SHP77 treated with DMSO at 0.1 percent for 48 hours (cell line): ENCODE data around the gene ECE2.
A peak's percentile ranks its signal among the peaks of the same experiment; 100 is the strongest.

ENCODE experiments used
- DNase-seq: peaks from one replicate; lab custom pipeline; 2025; lab: John Stamatoyannopoulos, UW

ECE2 gene

GRCh38 chr3:184314700-184315542 lies 39.1 kb downstream of the ECE2 start:
- no peak for DNase-seq

DNA sequence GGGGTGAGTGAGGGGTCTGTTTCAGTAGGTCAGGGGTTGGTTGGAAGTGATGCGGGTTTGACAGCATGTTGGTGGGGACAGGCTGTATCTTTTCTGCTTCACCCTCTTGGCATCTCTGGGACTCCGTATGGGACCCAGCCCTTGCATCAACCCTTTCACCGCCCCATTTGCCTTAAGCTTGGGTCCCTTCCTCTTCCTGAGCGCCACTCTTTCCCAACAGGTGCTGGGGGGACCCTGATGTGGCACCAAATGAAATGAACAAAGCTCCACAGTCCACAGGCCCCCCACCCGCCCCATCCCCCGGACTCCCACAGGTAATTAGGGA lies 39.7 kb downstream of the ECE2 start:
- no peak for DNase-seq

DNA sequence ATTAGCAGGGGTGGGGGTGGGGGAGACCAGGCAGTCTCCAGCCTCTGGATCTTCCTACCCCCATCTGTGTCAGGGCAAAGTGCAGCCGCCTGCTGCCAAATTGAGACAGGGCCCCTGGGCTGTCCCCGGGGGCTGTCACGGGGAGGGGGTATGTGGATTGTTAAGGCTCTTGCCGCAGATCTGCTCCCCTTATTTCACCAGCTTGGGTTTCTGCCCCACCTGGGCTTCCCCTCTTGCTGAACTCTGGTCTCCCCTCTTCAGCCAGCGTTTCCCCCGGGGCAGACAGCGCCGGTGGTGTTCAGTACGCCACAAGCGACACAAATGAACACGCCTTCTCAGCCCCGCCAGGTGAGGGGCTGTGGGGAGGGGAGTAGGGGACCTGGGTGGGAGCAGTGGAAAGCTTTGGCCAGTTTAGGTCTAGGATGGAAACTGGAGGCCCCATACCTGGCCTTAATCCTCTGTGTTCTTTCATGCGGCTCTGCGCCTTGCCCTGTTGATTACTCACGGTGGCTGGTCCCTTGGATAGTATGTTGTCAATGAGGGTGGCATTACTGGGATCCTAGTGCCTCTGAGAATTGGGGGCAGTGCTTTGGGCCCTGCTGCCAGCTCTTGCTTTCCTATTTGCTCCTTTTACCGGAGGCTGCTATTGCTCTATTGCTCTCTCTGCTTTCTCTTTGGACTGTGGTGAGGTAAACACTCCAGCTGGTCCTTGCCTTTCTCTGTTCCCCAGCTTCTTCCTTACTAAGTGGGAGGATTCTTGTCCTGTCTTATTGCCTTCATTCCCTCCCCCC lies 40.2 kb downstream of the ECE2 start:
- no peak for DNase-seq

DNA sequence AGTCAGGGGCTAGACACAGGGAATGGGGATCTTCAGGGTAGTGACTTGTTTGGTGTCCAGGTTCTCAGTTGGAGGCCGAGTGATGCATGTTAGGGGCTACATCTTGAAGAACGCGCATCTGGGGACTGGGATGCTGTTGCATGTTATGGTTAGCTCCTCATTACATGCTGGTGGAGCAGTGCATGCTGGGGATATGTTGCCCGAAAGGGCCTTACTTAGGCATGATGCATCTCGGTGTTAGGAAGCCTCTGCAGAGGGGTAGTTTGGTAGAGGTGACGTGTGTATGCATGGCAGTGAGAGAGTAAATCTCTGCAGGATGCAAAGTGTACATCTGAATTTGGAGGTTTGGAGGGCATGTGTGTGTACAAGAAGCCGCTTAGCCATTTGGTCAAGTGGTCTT lies 41.0 kb downstream of the ECE2 start:
- no peak for DNase-seq

DNA sequence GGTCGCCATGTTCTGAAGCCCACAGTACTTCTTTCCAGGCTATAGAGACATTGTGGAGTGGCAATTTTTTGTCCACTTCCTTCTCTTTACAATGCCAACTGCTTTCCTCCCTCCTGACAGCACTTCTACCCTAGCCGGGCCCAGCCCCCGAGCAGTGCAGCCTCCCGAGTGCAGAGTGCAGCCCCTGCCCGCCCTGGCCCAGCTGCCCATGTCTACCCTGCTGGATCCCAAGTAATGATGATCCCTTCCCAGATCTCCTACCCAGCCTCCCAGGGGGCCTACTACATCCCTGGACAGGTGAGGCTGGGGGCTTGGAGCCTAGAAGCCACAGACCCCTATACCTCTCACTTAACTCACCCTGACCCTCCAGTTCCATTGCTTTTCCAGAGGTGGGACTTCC lies 41.4 kb downstream of the ECE2 start:
- DNase-seq = no peak

- DNase-seq = peak; percentile 3
Observed at GRCh38 chr3:184320104-184320445, 44.3 kb downstream of the ECE2 start.

GRCh38 chr3:184321666-184322065 lies 45.8 kb downstream of the ECE2 start:
- DNase-seq = no peak

DNA sequence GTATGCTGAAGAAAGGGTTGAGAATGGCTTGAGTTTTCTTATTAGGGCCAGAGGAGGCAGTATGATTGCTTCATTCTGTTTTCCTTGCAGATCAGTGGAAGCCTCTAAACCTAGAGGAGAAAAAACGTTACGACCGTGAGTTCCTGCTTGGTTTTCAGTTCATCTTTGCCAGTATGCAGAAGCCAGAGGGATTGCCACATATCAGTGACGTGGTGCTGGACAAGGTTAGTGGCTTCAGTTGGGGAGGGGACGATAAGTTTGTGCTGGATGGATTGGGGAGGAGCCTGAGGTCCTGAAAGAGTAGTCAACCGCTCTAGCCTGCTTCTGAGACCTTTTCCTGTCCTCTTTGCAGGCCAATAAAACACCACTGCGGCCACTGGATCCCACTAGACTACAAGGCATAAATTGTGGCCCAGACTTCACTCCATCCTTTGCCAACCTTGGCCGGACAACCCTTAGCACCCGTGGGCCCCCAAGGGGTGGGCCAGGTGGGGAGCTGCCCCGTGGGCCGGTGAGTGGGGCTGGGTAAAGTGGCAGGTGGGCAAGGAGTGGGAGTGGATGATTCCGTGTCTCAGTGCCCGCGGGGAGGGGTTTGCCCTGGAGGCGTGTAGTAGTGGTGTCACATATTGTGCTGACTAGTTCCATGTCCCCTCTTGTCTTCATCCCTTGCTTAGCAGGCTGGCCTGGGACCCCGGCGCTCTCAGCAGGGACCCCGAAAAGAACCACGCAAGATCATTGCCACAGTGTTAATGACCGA lies 47.1 kb downstream of the ECE2 start:
- no peak for DNase-seq

- DNase-seq = no peak
Observed at GRCh38 chr3:184323696-184324095, 47.9 kb downstream of the ECE2 start.

DNA sequence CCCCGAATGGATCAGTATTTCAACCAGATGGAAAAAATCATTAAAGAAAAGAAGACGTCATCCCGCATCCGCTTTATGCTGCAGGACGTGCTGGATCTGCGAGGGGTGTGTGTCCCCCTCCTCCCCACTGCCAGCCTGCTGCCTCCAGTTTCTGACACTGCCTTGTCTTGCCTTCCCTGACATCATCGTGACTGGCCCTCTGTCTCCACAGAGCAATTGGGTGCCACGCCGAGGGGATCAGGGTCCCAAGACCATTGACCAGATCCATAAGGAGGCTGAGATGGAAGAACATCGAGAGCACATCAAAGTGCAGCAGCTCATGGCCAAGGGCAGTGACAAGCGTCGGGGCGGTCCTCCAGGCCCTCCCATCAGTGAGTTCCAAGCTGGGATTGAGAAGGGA lies 49.4 kb downstream of the ECE2 start:
- DNase-seq = no peak

DNA sequence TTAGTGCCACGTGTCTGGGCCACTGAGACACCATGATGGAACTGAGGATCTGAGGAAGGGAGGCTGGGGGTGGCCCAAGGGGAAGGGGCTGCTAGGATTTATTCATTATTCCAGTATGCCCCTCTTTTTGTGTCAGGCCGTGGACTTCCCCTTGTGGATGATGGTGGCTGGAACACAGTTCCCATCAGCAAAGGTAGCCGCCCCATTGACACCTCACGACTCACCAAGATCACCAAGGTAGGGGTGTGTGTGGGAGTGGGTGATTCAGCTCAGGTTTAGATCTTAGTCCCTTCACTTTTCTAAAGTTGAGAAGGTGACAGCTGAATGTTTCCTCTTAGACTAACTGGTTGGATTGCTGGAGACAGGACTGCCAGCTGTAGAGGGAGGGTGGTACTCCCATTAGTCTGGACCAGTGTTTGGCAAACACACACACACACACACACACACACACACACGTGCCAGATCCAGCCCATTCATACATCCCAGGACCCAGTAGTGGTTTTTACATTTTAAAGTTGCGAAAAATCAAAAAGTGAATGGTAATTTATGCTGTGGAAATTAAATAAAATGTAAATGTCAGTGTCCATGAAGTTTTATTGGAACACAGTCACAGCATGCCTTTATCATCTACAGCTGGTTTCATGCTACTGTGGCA lies 50.0 kb downstream of the ECE2 start:
- DNase-seq = no peak

- DNase-seq = no peak
Observed at GRCh38 chr3:184327171-184327570, 51.3 kb downstream of the ECE2 start.

DNA sequence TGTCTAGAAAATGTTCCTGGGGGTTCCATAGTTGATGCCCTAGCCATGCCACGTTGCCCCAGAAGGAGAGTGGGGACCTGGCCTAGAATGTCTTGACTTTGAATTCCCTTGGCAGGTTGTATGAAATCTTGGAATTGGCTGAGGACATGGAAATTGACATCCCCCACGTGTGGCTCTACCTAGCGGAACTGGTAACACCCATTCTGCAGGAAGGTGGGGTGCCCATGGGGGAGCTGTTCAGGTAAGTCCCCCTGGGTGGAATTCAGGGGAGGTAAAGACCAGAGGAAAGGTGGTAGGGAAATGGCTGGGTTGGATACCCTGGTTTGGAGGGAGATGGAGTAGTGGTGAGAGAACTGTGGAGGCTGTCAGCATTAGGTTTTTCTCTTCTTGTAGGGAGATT lies 52.7 kb downstream of the ECE2 start:
- DNase-seq = no peak

DNA sequence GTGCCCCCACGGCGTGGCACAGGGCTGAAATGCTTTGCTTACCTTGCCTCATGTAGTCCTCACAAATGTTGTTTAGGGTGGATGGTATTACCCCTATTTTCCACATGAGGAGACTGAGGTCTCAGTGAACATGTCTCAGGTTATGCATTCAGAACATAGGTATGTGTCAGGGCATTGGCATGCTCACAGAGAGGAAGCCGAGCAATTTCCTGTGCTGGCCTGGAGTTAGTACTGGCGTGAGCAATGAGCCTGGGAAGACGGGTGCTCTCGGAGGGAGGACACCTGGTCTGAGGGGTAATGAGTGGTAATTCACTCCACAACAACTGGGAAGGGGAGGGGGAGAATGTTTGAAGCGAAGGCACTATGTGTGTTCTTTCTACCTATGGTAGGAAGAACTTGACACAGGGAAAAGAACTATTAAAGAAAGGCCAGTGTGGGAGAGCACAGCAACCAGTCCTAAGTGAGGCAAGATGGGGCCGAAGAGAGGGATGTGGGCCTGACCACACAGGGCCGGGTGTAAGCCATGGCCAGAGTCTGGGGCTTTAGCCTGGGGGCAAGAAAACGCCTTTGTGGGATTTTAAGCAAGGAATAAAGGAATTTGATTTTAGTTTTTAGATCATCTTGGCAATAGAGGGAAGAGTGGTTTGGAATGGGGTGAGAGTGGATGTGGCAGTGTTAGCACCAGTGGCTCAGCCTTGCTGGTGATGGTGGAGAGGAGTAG lies 56.7 kb downstream of the ECE2 start:
- DNase-seq = no peak

DNA sequence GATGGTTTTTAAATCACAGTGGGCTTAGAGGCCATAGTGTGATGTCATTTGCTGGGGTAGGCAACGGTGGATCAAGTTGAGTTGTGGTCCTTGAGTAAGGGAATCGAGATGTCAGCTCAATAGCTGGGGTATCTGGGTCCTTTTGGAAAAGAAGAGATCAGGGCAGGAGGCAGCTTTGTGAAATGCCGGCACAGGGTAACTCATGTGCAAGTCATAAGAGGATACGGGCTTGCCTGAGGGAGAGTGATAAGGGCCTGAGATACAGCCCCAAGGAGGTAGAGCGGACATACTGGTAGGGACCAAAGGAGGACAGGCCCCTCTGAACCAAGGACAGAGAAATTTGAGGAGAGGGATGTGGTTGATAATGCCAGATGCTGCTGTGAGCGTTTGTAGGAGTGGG lies 57.4 kb downstream of the ECE2 start:
- DNase-seq = no peak

DNA sequence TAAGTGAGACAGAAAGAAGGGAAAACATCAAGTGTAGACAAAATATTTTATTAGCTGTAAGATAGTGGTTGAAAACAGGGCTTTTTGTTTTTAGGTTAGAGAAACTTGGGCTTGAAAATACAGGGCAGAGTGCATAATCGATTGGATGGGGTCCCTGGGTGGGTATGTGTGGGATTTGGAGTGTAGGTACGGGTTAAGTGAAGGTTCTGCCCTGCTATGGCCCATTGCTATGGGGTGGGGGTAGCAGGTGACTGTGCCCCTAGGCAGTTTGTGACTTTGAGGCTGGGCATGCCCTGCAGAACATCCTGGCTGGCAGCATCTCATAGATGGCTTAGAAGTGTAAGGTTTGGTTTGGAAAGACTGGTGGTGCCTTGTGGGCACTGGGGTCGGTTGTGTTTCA lies 57.9 kb downstream of the ECE2 start:
- no peak for DNase-seq

DNA sequence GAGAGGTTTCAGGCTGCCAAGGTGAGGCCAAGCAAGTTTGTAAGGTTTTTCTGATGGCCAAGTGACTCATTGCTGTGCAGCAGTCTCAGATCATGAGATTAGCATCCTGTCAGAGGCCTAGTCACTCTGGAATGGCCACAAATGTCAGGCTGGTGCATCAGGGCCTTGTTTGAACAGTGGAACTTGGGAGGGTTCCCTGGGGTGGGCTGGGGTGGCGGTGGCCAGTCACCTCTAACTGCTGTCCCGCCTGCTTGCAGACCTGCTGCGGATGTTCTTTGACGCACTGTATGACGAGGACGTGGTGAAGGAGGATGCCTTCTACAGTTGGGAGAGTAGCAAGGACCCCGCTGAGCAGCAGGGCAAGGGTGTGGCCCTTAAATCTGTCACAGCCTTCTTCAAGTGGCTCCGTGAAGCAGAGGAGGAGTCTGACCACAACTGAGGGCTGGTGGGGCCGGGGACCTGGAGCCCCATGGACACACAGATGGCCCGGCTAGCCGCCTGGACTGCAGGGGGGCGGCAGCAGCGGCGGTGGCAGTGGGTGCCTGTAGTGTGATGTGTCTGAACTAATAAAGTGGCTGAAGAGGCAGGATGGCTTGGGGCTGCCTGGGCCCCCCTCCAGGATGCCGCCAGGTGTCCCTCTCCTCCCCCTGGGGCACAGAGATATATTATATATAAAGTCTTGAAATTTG lies 58.8 kb downstream of the ECE2 start:
- no peak for DNase-seq

GRCh38 chr3:184335291-184335660 lies 59.5 kb downstream of the ECE2 start:
- DNase-seq = no peak

GRCh38 chr3:184335661-184336546 lies 60.1 kb downstream of the ECE2 start:
- DNase-seq = peak; percentile 17
